Measurements from ENCODE around the gene PHLDB2.
A peak's percentile ranks its signal among the peaks of the same experiment; 100 is the strongest.

PHLDB2 gene

GRCh38 chr3:111963424-111963823, 104.4 kb downstream of the PHLDB2 start:
- TF ChIP-seq, protein P1, sequence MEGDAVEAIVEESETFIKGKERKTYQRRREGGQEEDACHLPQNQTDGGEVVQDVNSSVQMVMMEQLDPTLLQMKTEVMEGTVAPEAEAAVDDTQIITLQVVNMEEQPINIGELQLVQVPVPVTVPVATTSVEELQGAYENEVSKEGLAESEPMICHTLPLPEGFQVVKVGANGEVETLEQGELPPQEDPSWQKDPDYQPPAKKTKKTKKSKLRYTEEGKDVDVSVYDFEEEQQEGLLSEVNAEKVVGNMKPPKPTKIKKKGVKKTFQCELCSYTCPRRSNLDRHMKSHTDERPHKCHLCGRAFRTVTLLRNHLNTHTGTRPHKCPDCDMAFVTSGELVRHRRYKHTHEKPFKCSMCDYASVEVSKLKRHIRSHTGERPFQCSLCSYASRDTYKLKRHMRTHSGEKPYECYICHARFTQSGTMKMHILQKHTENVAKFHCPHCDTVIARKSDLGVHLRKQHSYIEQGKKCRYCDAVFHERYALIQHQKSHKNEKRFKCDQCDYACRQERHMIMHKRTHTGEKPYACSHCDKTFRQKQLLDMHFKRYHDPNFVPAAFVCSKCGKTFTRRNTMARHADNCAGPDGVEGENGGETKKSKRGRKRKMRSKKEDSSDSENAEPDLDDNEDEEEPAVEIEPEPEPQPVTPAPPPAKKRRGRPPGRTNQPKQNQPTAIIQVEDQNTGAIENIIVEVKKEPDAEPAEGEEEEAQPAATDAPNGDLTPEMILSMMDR (IDR thresholded peaks at IDR 0.05; ENCODE audit: low read depth, low read length), result no peak
- no peak for DNase-seq (ENCODE audit: extremely low read depth, low read depth)

DNA sequence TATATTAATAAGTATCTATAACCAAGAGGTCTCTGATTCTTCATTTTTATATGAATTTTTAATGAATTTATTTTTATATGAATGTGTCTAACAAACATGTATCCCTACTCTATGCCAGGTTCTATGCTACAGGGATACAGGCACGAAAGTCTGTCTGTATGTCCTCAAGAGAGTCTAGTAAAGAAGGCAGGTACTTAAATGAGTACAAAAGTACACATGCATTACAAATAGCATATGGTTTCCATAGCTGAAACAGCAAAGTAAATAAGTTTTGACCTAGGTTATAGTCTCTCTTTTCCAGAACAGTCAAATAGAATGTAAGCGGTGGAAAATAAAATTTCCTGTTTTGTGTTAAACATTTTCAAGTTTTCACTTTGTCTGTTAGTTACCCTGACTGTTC, 106.4 kb downstream of the PHLDB2 start:
- no peak for DNase-seq (ENCODE audit: extremely low read depth, low read depth)
- TF ChIP-seq, protein P1 (IDR thresholded peaks at IDR 0.05; ENCODE audit: low read depth, low read length), result no peak

DNA sequence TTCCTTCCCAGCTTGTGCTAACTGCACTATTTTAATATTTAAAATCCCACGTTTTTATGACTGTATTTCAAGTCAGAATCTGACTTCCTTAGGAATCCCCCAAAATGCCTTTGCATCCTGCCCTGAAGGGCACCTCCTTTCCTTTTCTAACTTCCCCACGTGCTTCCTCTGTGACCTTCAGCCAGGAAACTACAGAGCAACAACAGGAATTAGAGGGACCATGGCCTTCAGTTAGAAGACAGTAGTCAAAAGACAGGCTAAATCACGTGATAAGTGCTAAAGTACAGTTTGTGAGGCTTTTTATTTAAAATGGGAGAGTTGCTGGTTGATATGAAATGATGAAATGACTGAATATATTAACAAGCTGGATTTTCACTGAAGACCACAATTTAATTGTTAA, 108.0 kb downstream of the PHLDB2 start:
- TF ChIP-seq, protein P1 (IDR thresholded peaks at IDR 0.05; ENCODE audit: low read depth, low read length), result no peak
- no peak for DNase-seq (ENCODE audit: extremely low read depth, low read depth)

DNA sequence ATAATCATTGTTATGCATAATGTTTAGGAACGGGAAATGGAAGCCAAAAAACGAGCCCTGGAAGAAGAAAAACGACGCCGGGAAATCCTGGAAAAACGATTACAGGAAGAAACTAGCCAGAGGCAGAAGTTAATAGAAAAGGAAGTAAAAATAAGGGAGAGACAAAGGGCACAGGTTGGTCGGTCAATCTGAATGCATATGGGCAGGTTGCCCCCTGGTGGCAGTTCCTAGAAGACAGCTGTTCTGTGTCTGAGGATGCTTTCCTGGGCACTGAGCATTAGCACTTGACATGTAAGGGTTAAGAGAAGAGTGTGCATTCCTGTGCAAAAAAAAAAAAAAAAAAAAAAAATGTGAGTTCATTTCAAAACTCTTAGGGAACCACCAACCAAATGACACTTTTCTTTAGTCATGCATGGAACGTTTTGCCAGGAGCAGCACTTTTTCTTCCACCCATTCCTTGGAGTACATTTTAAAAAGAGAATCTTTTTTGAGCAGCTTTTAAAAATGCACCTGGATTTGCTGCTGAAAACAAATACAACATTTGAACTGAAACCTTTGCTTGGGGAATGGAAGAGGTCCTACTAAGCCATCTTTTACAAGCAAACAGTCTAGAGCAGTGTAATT, 108.7 kb downstream of the PHLDB2 start:
- peak; percentile 59 for DNase-seq (ENCODE audit: extremely low read depth, low read depth)

DNA sequence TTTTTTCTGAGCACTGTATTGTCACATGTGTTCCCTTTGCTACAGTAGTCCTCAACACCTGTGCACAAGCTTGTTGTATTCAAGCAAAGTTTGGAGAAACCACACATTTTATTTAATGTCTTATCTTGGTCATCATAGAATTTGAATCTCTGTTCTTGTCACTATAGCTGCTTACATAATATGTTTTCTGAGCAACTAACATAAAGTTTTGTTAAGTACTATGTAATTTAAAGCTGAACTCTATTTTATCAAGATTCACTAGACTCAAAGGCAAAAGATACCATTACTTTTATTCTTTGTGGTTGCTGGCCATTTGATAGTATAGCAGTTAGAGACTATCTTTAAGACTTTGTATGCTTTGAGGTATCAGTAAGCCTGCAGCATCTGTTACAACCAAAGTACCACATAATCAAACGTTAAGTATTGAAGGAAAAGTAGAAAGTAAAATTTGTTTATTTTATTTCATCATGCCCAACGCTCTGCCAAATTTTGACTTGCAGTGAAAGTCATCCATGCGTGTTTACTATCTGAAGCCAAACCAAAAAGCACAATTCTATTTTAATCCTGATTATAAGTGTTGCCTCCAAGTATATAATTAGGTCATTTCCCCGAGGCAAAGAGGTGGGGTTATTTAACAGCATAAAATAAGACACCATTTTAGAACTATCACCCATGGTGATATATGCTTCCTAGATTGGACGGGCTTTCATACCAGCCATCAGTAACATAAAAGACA, 109.4 kb downstream of the PHLDB2 start:
- no peak for DNase-seq (ENCODE audit: extremely low read depth, low read depth)
- TF ChIP-seq, protein P1 (IDR thresholded peaks at IDR 0.05; ENCODE audit: low read depth, low read length), result no peak

More for the DNA sequence above, 108.7 kb downstream of the PHLDB2 start:
- TF ChIP-seq, protein P1 (IDR thresholded peaks at IDR 0.05; ENCODE audit: low read depth, low read length), result peak; percentile 85

DNA sequence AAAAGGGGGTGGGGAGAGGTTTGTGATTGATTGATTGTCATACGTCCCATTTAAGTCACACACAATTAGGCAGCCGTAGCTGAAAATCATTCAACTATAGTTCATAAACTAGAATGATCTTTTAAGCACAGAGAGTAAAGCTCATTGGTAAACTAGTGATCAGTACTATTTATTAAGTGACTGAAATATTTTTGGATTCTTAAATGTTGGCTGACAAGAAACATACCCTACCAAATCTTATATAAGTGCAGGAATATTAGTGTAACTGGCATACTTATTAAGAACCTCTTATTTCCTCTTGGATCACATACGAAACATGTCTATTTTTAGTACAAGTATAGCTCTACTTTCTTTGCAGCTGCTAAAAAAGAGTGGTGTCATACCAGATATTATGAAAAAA, 111.3 kb downstream of the PHLDB2 start:
- TF ChIP-seq, protein P1 (IDR thresholded peaks at IDR 0.05; ENCODE audit: low read depth, low read length), result no peak
- DNase-seq (ENCODE audit: extremely low read depth, low read depth), result no peak

DNA sequence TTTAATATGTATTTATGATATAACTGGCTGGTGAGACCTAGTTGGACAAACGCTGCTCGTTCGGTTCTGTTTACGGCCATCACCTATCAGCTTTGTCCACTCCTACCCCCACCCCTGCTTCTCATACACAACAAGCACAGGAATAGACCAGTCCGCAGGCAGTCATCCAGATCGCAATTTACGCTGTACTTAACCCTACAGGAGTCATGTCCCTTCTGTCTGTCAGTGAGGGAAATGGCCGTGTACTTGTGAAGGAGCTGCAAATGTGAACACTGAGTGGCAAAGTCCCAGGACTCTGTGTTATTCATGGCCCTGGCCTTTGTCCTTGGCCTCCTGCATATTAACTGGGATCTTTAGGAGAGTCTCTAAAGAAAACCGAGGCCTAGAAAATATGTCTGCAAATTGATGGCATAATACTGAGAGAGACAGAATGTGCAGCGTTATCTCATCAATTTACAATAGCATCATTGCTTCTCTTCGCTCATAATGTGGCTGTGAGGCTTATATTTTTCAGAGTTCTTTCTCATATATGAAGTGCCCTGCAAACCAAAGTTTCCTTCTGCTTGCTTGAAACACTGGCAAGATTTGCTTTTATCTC, 112.6 kb downstream of the PHLDB2 start:
- TF ChIP-seq, protein P1 (IDR thresholded peaks at IDR 0.05; ENCODE audit: low read depth, low read length), result no peak
- no peak for DNase-seq (ENCODE audit: extremely low read depth, low read depth)
